NCI-H146 treated with DMSO at 0.1 percent for 48 hours (cell line): Measurements from ENCODE around the gene NFASC.
A peak's percentile ranks its signal among the peaks of the same experiment; 100 is the strongest.

Source experiments
- DNase-seq: peaks from one replicate; lab custom pipeline; 2025; ENCODE audit not compliant: unreplicated experiment; lab: John Stamatoyannopoulos, UW

The NFASC gene

DNA sequence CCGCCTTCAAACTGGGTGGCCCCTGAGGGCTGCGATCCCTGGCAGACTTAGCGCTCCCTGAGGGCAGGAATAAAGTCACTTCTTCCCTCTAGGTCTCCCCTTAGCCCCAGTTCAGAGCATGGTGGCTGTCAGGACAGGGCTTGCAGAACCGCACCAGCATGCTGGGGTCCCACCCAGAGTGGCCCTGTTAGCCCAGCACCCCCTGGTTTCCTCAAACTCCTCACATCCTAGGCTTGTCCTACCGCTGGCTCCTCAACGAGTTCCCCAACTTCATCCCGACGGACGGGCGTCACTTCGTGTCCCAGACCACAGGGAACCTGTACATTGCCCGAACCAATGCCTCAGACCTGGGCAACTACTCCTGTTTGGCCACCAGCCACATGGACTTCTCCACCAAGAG lies 188.2 kb downstream of the NFASC start:
- no peak for DNase-seq

DNA sequence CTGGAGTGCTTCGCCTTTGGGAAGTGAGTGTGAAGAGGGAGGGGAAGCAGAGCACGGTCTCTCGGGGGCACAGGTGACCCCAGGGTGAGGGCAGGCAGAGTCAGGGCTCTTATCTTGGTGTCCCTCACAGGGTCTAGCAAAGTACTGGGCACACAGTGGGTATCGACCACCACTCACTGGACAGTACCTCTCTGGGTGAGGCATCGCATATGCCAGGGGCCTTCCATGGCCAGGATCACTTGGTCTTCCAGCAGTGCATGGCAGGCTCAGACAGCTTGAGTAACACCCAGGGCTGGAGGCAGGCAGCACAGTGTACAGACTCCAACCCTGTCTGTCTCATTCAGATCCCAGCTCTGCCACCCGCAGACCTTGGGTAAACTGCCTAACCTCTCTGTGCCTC lies 189.0 kb downstream of the NFASC start:
- DNase-seq = no peak

DNA sequence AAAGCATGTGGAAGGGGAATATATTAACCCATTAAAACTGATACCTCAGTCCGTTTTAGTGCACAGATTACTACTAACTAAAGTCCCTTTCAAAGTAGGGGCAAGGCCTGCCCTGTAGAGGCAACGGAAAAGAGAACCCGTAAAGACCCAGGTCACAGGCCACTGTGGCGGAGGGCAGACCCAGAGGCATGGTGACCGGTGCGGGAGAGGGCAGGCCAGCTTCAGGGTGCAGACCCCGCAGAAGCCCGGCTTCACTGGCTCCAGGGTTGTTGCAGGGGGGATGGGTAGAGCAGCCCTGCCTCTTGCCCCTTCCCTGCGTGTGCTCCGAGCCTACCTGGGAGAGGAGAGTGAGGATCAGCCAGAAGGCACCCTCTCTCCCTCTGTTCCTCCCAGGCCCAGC lies 190.1 kb downstream of the NFASC start:
- DNase-seq = no peak

DNA sequence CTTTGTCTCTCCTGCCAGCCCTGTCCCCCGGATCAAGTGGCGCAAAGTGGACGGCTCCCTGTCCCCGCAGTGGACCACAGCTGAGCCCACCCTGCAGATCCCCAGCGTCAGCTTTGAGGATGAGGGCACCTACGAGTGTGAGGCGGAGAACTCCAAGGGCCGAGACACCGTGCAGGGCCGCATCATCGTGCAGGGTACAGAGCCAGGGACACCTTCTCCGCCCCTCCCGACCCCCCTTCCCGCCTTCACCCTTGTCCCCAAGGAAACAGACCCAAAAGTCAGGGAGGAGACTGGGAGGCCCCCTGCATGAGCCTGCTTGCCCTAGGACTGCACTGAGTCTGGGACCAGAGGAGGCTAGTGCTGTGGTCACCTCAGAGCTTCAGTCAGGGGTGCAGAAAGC lies 190.6 kb downstream of the NFASC start:
- DNase-seq = no peak

DNA sequence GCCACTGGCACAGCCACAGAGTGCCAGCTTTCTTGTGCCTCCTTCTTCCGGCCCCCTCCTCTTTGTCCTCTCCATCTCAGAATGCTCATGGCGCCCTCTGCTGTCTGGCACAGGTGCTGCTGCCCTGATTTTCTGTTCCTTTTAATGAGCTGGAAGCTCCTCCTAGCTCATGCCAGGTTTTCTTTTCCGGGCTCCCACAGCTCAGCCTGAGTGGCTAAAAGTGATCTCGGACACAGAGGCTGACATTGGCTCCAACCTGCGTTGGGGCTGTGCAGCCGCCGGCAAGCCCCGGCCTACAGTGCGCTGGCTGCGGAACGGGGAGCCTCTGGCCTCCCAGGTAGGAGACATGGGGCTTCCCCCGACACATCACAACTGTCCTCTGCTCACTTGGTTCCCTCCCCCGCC lies 191.0 kb downstream of the NFASC start:
- peak; percentile 16 for DNase-seq

DNA sequence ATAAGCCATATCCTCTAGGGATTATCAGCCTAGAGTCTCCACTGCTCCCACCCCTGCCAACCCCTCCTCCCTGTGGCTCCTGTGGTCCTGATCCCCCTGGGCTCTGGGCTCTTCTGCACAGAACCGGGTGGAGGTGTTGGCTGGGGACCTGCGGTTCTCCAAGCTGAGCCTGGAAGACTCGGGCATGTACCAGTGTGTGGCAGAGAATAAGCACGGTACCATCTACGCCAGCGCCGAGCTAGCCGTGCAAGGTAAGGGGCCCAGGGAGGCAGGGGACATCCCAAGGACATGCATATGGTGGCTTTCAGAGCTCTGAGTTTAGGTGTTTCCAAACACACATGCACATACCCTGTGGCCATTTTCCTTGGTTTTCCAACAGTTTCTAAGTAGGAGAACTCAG lies 191.7 kb downstream of the NFASC start:
- no peak for DNase-seq

DNA sequence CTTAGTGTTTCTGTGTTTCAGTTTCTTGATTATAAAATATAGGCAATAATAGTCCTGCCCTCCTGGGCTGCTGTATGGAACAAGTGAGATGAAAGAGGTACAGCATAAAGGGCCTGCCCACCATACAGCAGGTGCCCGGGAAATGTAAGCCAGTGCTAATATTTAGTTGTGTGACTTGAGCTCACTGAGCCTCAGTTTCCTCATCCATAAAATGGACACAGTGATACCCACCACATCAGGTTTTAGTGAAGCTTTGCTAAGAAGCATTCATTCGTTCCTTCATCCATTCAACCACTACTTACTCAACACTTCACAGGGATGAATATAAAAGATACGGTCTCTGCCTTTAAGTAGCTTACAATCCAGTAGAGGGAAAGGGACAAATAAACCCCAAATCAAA lies 192.2 kb downstream of the NFASC start:
- DNase-seq = no peak

DNA sequence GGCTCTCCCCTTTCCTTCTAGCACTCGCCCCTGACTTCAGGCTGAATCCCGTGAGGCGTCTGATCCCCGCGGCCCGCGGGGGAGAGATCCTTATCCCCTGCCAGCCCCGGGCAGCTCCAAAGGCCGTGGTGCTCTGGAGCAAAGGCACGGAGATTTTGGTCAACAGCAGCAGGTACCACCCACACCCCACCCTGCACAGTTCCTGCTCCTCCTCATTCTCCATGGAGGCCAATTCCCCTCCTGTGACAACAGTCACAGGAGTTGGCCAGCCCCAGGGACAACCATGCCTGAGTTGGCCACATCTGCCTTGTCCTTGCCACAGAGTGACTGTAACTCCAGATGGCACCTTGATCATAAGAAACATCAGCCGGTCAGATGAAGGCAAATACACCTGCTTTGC lies 193.6 kb downstream of the NFASC start:
- no peak for DNase-seq

DNA sequence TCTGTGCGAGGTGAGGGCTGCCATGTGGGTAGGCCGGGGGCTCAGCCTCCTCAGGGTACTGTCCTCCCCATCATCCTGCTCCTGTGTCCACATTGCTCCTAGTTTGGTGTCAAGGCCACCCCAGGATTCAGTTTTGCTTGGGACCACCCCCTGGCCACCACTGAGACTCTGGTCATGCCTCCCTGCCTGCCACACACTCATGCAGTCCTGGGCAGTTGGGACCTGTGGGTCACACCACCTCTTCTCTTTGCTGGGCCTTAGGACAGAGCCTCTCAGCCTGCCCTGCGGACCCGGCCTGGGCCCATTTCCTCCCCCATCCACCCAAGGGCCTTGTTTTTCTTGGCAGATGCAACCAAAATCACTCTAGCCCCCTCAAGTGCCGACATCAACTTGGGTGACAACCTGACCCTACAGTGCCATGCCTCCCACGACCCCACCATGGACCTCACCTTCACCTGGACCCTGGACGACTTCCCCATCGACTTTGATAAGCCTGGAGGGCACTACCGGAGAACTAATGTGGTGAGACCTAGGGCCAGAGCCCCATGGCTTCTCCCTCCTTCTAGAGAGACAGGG lies 194.2 kb downstream of the NFASC start:
- DNase-seq = no peak

DNA sequence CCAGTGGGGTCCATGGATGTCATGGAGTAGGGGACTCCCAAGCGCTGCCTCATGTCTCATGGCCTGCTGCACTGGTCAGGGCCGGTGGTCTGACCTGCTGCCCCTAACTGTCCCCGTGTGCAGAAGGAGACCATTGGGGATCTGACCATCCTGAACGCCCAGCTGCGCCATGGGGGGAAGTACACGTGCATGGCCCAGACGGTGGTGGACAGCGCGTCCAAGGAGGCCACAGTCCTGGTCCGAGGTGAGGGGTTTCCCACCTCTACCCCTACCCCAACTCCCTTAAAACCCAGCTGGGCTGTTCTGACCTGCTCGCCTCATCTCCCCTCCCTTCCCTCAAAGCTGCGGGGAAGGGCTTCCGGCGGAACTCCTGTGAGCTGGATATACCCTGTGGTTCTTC lies 195.0 kb downstream of the NFASC start:
- DNase-seq = no peak

DNA sequence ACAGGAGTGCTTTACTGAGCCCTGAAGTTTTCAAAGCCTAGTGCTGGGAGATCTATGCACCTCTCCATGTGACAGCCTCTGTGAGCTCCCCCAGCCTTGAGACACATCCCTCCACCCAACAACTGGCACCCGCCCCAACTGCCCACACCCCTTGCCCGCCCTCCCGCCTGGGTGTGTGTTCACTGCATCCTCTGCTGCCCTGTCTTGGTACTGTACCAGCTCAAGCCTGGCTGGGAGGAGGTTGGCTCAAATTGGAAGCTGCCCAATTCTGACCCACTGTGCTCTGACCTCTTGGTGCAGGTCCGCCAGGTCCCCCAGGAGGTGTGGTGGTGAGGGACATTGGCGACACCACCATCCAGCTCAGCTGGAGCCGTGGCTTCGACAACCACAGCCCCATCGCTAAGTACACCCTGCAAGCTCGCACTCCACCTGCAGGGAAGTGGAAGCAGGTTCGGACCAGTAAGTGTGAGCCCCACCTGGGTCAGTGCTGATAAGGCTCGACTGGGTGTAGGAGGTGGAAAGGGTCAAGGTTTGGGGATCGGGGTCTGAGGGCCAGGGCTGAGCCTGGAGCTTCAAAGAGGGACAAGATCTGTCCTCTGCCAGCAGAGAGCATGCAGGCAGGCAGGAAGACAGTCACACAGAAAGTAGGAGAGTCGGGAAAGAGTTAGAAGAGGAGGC lies 195.6 kb downstream of the NFASC start:
- no peak for DNase-seq

DNA sequence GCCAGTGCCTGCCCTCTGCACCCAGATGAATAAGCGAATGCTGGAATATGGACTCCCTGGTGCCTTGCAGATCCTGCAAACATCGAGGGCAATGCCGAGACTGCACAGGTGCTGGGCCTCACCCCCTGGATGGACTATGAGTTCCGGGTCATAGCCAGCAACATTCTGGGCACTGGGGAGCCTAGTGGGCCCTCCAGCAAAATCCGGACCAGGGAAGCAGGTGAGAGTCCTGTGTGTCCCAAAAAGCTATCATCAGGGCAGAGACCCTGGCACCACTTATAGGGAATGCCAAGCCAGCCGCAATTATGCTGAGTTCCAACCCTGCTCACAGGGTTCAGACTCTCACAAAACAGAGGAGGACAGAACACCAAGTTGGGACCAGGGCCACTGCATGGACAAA lies 196.4 kb downstream of the NFASC start:
- DNase-seq = no peak

DNA sequence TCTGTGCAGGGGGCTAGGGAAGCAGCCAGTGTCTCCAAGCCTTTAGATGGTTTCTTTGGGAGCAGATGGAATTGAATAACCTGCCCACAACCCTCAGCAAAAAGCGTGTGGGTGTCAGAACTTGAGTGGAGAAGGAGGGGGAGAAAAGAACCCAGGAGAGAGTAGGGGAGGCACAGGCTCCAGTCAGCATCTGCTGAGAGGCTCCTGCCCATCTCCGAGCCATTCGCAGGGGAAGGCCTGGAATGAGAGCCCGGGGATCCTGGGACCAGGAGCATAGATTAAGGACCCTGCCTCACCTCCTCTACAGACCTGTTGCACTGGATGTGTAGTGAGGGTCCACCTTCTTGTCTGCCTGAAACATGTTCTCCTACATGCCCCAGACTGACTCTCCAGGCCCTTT lies 197.3 kb downstream of the NFASC start:
- no peak for DNase-seq

DNA sequence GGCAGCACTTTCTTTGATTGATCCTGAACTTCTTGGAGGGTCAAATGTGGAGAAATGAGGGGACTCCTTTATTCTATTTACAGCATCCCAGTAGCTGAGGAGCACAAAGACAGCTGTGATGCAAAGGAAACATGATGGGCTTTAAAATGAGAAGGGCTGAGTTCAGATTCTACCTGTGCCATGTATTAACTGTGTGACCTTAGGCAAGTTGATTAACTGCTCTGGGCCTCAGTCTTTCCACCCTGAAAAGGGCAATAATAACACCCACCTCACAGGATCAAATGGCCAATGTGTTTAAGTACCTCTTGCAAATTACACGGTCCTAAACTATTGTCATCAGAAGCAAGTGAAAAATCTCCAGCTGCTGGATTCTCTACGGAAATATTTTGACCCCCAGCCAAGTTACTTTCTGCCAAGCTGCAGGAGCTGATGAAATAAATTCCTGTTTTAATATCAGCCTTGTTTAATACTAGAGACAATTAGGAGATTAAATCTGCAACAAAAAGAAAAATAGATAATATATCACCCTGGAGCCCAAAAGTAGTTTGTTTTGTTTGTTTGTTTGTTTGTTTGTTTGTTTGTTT lies 197.9 kb downstream of the NFASC start:
- DNase-seq = no peak

DNA sequence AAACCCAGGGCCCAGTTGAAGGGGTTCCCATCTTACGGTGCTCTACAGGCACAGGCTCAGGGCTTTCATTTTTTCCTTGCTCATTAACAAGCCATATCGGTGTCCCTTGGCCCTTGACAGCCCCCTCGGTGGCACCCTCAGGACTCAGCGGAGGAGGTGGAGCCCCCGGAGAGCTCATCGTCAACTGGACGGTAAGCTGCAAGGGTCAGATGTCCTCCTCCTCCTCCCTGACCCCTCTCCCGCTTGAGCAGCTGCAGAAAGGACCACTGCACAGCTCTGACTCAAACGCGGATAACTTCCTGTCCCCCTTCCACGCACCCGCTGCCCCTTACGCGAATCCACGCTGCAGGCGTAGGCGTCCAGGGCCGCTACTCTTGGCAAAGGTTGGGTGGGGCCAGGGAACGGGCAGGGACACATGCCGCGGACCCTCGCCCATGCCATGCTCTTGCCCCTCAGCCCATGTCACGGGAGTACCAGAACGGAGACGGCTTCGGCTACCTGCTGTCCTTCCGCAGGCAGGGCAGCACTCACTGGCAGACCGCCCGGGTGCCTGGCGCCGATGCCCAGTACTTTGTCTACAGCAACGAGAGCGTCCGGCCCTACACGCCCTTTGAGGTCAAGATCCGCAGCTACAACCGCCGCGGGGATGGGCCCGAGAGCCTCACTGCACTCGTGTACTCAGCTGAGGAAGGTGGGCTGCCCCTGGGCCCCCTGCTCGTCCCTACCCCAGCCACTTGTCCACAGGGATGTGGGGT lies 198.9 kb downstream of the NFASC start:
- DNase-seq = no peak

DNA sequence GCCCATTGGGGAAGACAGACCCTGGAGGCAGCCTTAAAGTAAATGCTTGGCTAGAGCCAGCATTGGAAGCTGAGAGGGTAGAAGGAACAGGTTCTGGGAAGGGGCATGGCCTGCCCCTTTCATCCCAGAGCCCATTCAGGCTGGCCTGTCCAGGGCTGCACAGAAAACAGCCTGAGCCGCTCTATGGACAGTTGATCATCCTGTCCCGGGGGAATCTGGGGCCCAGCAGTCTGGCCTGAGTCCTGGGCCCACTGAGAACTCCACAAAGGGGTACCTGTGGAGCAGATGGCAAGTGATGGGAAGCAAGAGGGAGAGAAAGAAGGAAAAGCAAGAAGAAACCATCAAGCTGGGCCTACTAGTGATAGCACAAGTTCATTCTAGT lies 200.4 kb downstream of the NFASC start:
- DNase-seq = no peak

DNA sequence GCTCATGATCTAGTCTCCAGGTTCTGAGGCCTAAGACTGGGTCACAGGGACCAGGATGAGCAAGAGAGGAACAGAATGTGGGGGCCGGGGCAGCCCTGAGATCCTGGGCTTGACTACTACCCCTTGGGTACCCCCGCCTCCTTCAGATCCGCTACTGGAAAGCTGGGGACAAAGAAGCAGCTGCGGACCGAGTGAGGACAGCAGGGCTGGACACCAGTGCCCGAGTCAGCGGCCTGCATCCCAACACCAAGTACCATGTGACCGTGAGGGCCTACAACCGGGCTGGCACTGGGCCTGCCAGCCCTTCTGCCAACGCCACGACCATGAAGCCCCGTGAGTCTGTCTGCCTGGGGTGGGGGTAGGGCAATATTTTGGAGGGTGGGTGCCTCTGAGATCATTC lies 201.1 kb downstream of the NFASC start:
- DNase-seq = no peak

DNA sequence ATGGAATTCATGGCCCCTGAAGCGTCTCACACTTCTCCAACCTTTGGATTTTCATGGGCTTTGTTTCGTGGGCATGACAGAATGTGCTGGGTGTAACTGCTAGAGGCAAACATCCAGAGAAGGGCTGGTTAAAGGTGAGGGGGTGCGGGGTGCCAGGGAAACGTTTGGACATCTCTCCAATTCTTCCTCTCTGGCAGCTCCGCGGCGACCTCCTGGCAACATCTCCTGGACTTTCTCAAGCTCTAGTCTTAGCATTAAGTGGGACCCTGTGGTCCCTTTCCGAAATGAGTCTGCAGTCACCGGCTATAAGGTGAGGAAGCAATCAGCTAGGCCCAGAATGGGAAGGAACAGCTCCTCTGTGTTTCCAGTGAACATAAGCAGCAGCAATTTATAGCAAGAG lies 201.6 kb downstream of the NFASC start:
- no peak for DNase-seq
